ENCODE data around the gene PRDM8. TPM values are rescaled to one million over a fixed set of nuclear protein-coding genes. Genes with fewer than 3 reads are reported as not detected.

PRDM8 gene
- total and polyA plus RNA-seq, 2 donors (not counting 1 experiment from before 2014, with no cell fraction given): 20.0 to 35.6 TPM

GRCh38 chr4:80150387-80151180 is 46.7 kb upstream of the PRDM8 start:
- ChIA-PET CTCF (interaction anchor here (1.2 to 3.4 kb wide), 2 partner anchors 10 to 25 kb away, joined by 4 to 16 read pairs; no protein-coding TSS in a partner anchor), POLR2A (no interaction called here)
- Mint-ChIP-seq H3K27me3 (no peaks in the 10 kb centered on the region), H3K4me3 (no peak overlapping the region), H3K9me3 (ENCODE audit: insufficient read depth) (no peaks in the 10 kb centered on the region), H3K27ac (no peak overlapping the region), H3K4me1 (no peaks in the 10 kb centered on the region)
- no peak for TF ChIP-seq EZH2 (IDR thresholded peaks at IDR 0.05; ENCODE audit: borderline replicate concordance, insufficient read depth, low read depth, low read length, poor library complexity, severe bottlenecking)
- TF ChIP-seq CTCF (IDR thresholded peaks at IDR 0.05): no peak
- ATAC-seq (ENCODE audit: low read depth): no peak
- Histone ChIP-seq H3K9ac (ENCODE audit: low read length) (no peak overlapping the region), H3K79me2 (ENCODE audit: control insufficient read depth, insufficient read depth, low read length) (no peaks in the 10 kb centered on the region), H3K9me3 (ENCODE audit: control extremely low read depth in 1 of 3, control insufficient read depth in 2 of 3, insufficient read depth in 1 of 3, low read length in 2 of 3) (no peaks in the 10 kb centered on the region), H4K20me1 (ENCODE audit: control insufficient read depth, insufficient read depth, low read length, poor library complexity, severe bottlenecking) (no peaks in the 10 kb centered on the region), H3K27me3 (replicated peaks in 1 of 4; ENCODE audit: control extremely low read depth in 1 of 4, control insufficient read depth in 3 of 4, insufficient read depth in 4 of 4, low read length in 3 of 4) (no peaks in the 10 kb centered on the region), H3K27ac (ENCODE audit: low read length in 2 of 2) (no peak overlapping the region), H3K4me3 (ENCODE audit: control extremely low read depth in 1 of 5, extremely low read depth in 1 of 5, insufficient read depth in 1 of 5, low read depth in 2 of 5, low read length in 4 of 5) (no peak overlapping the region), H2AFZ (ENCODE audit: insufficient read depth, low read depth, low read length, poor library complexity, severe bottlenecking) (no peak overlapping the region), H3K4me2 (replicated peaks; ENCODE audit: low read depth, low read length, poor library complexity, severe bottlenecking) (no peak overlapping the region), H3K36me3 (replicated peaks in 1 of 2; ENCODE audit: control extremely low read depth in 1 of 2, control insufficient read depth in 1 of 2, extremely low read depth in 1 of 2, insufficient read depth in 2 of 2, low read length in 1 of 2) (no peaks in the 10 kb centered on the region), H3K4me1 (ENCODE audit: control insufficient read depth in 2 of 2, insufficient read depth in 2 of 2, low read length in 2 of 2) (no peaks in the 10 kb centered on the region)
- no peak for DNase-seq
- intact Hi-C loops (cut with micrococcal nuclease): no loop called here
- no CpG with 5 or more reads among the region's 1 CpG for WGBS (ENCODE audit: insufficient coverage)

GRCh38 chr4:80151981-80152380 is 45.3 kb upstream of the PRDM8 start:
- ATAC-seq (ENCODE audit: low read depth): no peak

More at GRCh38 chr4:80151981-80152380, 45.3 kb upstream of the PRDM8 start:
- Histone ChIP-seq H3K27me3 (replicated peaks in 1 of 4; ENCODE audit: control extremely low read depth in 1 of 4, control insufficient read depth in 3 of 4, insufficient read depth in 4 of 4, low read length in 3 of 4) (no peaks in the 10 kb centered on the region), H3K4me3 (ENCODE audit: control extremely low read depth in 1 of 5, extremely low read depth in 1 of 5, insufficient read depth in 1 of 5, low read depth in 2 of 5, low read length in 4 of 5) (no peak overlapping the region), H3K36me3 (replicated peaks in 1 of 2; ENCODE audit: control extremely low read depth in 1 of 2, control insufficient read depth in 1 of 2, extremely low read depth in 1 of 2, insufficient read depth in 2 of 2, low read length in 1 of 2) (no peaks in the 10 kb centered on the region), H3K4me2 (replicated peaks; ENCODE audit: low read depth, low read length, poor library complexity, severe bottlenecking) (no peak overlapping the region), H3K4me1 (ENCODE audit: control insufficient read depth in 2 of 2, insufficient read depth in 2 of 2, low read length in 2 of 2) (no peaks in the 10 kb centered on the region), H3K27ac (ENCODE audit: low read length in 2 of 2) (no peak overlapping the region), H3K79me2 (ENCODE audit: control insufficient read depth, insufficient read depth, low read length) (no peaks in the 10 kb centered on the region), H3K9ac (ENCODE audit: low read length) (no peak overlapping the region), H4K20me1 (ENCODE audit: control insufficient read depth, insufficient read depth, low read length, poor library complexity, severe bottlenecking) (no peaks in the 10 kb centered on the region), H3K9me3 (ENCODE audit: control extremely low read depth in 1 of 3, control insufficient read depth in 2 of 3, insufficient read depth in 1 of 3, low read length in 2 of 3) (no peaks in the 10 kb centered on the region), H2AFZ (ENCODE audit: insufficient read depth, low read depth, low read length, poor library complexity, severe bottlenecking) (no peak overlapping the region)
- ChIA-PET CTCF (interaction anchor here (1.1 to 3.4 kb wide), 3 partner anchors 26 to 31 kb away, joined by 3 to 16 read pairs (median 4); no protein-coding TSS in a partner anchor), POLR2A (no interaction called here)
- TF ChIP-seq CTCF (IDR thresholded peaks at IDR 0.05): no peak
- no peak for TF ChIP-seq EZH2 (IDR thresholded peaks at IDR 0.05; ENCODE audit: borderline replicate concordance, insufficient read depth, low read depth, low read length, poor library complexity, severe bottlenecking)
- peaks cover under 1% of the 10 kb centered on the region for H3K27me3 Mint-ChIP-seq
- H3K27ac Mint-ChIP-seq: no peak overlapping the region
- no peaks in the 10 kb centered on the region for H3K4me1 Mint-ChIP-seq
- WGBS (ENCODE audit: insufficient coverage): 100% methylated on average over 1 of the region's 3 CpGs
- H3K4me3 Mint-ChIP-seq: no peak overlapping the region
- DNase-seq: no peak
- no peaks in the 10 kb centered on the region for H3K9me3 Mint-ChIP-seq (ENCODE audit: insufficient read depth)
- intact Hi-C loops (cut with micrococcal nuclease): no loop called here
